Activated CD8-positive, alpha-beta memory T cell treated with anti-CD3 and anti-CD28 coated beads, Interleukin-2, amount 10 ng/mL, durations not matched to agents 7 days and 5 days (primary cell): ENCODE results near the gene PSMD4. TPM values are rescaled to one million over a fixed set of nuclear protein-coding genes. Genes with fewer than 3 reads are reported as not detected.
"Not testable (repeated sequence)": the region's sequence is repeated elsewhere in the genome, so short reads cannot be mapped to it uniquely, and the experiment has no call there.

Experiments
- ATAC-seq: fragments of 150-1000 bp; cut with Tn5 transposase; one replicate; pipeline ENCODE4 v1.10.0; 2021; ENCODE audit warnings: moderate library complexity
- CTCF ChIA-PET: fragments of 350-600 bp; sonication (Branson Sonifier 250); formaldehyde crosslinking; loops from one replicate; lab custom pipeline; 2021; ENCODE audit warnings: antibody characterized with exemption; lab: Charles Lee
- DNase-seq: peaks from one replicate; pipeline ENCODE4 v3.0.0-alpha.2; 2020
- H3K27ac Mint-ChIP-seq: one replicate; pipeline ENCODE4 v1.8.0; 2021; ENCODE audit warnings: mild to moderate bottlenecking, mixed read lengths
- H3K27me3 Mint-ChIP-seq: one replicate; pipeline ENCODE4 v1.8.0; 2021; ENCODE audit warnings: mixed read lengths
- H3K36me3 Mint-ChIP-seq: one replicate; pipeline ENCODE4 v1.8.0; 2021; ENCODE audit warnings: mild to moderate bottlenecking, mixed read lengths
- H3K4me1 Mint-ChIP-seq: one replicate; pipeline ENCODE4 v1.8.0; 2021; ENCODE audit warnings: mixed read lengths
- H3K4me3 Mint-ChIP-seq: one replicate; pipeline ENCODE4 v1.8.0; 2021; ENCODE audit warnings: mild to moderate bottlenecking, moderate library complexity, mixed read lengths
- H3K9me3 Mint-ChIP-seq: one replicate; pipeline ENCODE4 v1.8.0; 2022; ENCODE audit warnings: low read depth, mixed read lengths
- total RNA-seq, 2 experiments: library from RNA; stranded (reverse); gene quantifications; one replicate each; pipeline ENCODE4 v1.2.3, GENCODE V29; 2021

Gene PSMD4
- total RNA-seq = 100 to 1,000 TPM; 187 to 223 TPM

GRCh38 chr1:151254217-151255213, at the start of gene PSMD4:
TSS of gene PSMD4 (plus strand) at chr1:151254734. CDS start at chr1:151254783, 49 bp downstream.
- peak within 1 kb of the TSS; percentile 94 for H3K4me3 Mint-ChIP-seq
- DNase-seq = peak; percentile 97
- peaks cover 32% of the 10 kb centered on the region for H3K4me1 Mint-ChIP-seq
- no peaks in the 10 kb centered on the region for H3K9me3 Mint-ChIP-seq
- peak within 1 kb of the TSS; percentile 92 for H3K27ac Mint-ChIP-seq
- no peaks in the 10 kb centered on the region for H3K27me3 Mint-ChIP-seq
- CTCF ChIA-PET = interaction anchor here (0.5 to 1.4 kb wide), 9 partner anchors 16 to 498 kb away, joined by 3 to 5 read pairs (median 3); partner anchors contain the start of gene VPS72
- peaks cover 23% of the 10 kb centered on the region for H3K36me3 Mint-ChIP-seq
- ATAC-seq = peak; percentile 98

DNA sequence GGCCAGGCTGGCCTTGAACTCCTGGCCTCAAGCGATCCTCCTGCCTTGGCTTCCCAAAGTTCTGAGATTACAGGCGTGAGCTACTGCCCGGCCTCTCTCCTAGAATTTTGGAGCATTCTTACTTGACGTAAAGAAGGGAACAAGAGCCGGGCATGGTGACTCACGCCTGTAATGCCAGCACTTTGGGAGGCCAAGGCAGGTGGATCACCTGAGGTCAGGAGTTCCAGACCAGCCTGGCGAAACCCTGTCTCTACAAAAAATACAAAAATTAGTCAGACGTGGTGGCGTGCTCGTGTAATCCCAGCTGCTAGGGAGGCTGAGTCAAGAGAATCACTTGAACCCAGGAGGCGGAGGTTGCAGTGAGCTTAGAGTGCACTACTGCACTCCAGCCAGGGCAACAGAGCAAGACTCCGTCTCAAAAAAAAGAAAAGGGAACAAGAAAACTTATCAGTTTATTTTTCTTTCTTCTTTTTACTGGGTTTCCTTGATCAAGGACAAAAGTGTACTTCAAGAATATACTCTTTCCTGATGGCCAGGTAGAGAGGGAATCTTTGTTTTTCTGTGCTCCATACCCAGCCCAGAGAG, 49.1 kb upstream of the PSMD4 start:
- H3K4me1 Mint-ChIP-seq = peaks cover 29% of the 10 kb centered on the region
- CTCF ChIA-PET, H3K9me3 Mint-ChIP-seq, H3K4me3 Mint-ChIP-seq, H3K27me3 Mint-ChIP-seq, DNase-seq, ATAC-seq, H3K27ac Mint-ChIP-seq: not testable (repeated sequence)
- peaks cover 39% of the 10 kb centered on the region for H3K36me3 Mint-ChIP-seq

DNA sequence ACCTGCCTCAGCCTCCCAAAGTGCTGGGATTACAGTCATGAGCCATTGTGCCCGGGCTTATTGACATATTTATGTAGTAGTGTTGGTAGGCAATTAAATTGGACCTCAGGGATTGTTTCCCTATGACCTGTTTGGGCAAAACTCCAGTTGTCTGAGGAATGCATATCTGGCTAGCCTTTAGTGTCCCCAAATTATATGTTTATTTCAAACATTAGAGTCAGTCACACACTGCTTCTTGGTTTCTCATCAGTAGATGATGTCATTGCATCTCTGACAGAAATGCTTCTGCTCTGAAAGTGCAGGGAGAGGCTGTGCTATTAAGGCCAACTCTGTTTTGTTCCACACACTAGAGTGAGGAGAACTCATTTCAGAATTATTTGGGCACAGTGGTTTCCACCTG, 43.7 kb upstream of the PSMD4 start:
- Mint-ChIP-seq H3K27me3 (no peaks in the 10 kb centered on the region), H3K27ac (no peak overlapping the region), H3K4me3 (no peak overlapping the region), H3K9me3 (no peaks in the 10 kb centered on the region), H3K4me1 (peaks cover 31% of the 10 kb centered on the region), H3K36me3 (peaks cover 39% of the 10 kb centered on the region)
- CTCF ChIA-PET = no interaction called here
- no peak for ATAC-seq
- no peak for DNase-seq

GRCh38 chr1:151211972-151212705, 42.4 kb upstream of the PSMD4 start:
- no peaks in the 10 kb centered on the region for H3K9me3 Mint-ChIP-seq
- peaks cover 33% of the 10 kb centered on the region for H3K4me1 Mint-ChIP-seq
- no peak for DNase-seq

GRCh38 chr1:151213560-151213959, 41.0 kb upstream of the PSMD4 start:
- Mint-ChIP-seq H3K36me3 (peaks cover 30% of the 10 kb centered on the region), H3K27ac (no peak overlapping the region), H3K4me1 (peaks cover 34% of the 10 kb centered on the region), H3K4me3 (no peak overlapping the region), H3K27me3 (no peaks in the 10 kb centered on the region), H3K9me3 (no peaks in the 10 kb centered on the region)
- ATAC-seq (no peak), DNase-seq (no peak)
- CTCF ChIA-PET = no interaction called here

More at GRCh38 chr1:151211972-151212705, 42.4 kb upstream of the PSMD4 start:
- ATAC-seq = no peak
- CTCF ChIA-PET = interaction anchor here (0.8 to 1.9 kb wide), 2 partner anchors 40 to 112 kb away, joined by 4 to 5 read pairs; no protein-coding TSS in a partner anchor
- H3K27ac Mint-ChIP-seq = peak overlapping the region; percentile 16
- H3K27me3 Mint-ChIP-seq = no peaks in the 10 kb centered on the region
- H3K36me3 Mint-ChIP-seq = peaks cover 34% of the 10 kb centered on the region
- H3K4me3 Mint-ChIP-seq = no peak overlapping the region

DNA sequence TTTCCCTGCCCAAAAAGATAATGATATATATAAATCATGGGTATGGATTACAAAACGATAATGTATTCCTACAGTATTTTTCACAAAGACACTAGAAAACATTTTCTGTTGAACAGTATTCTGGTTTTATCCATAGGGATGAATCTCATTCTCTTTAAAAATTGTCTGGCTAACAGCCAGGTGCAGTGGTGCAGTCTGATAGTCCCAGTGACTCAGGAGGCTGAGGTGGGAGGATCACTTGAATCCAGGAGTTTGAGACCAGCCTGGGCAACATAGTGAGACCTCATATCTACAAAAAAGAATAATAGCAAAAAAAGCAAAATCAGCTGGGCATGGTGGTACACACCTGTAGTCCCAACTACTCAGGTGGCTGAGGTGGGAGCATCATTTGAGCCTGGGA, 32.9 kb upstream of the PSMD4 start:
- H3K4me3 Mint-ChIP-seq = no peak overlapping the region
- DNase-seq (no peak), ATAC-seq (no peak)
- no peak overlapping the region for H3K27ac Mint-ChIP-seq
- H3K4me1 Mint-ChIP-seq = peaks cover 4% of the 10 kb centered on the region
- no peaks in the 10 kb centered on the region for H3K9me3 Mint-ChIP-seq
- H3K27me3 Mint-ChIP-seq = no peaks in the 10 kb centered on the region
- H3K36me3 Mint-ChIP-seq = peaks cover 18% of the 10 kb centered on the region
- CTCF ChIA-PET = interaction anchor here (0.6 kb wide), 1 partner anchor 25 kb away, joined by 4 read pairs; no protein-coding TSS in a partner anchor

DNA sequence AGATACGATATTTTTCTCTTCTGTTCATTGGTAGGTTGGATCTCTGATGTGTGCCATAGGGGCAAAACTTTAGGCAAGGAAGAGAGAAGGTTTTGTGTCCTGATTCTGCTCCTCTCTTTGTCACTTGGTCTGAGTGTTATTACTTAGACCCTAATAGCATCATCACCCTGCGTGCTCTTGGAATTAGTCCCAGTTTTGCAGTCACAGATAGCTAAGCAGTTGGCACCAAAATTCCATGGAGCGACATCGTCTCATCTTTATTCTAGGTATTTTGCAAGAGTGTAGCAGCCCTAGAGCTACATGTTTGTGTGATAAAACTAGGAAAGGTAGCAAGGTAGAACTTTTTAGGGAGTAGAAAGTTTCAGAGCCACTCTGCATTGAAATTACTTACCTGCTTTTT, 32.4 kb upstream of the PSMD4 start:
- H3K4me1 Mint-ChIP-seq = peaks cover 4% of the 10 kb centered on the region
- no peaks in the 10 kb centered on the region for H3K27me3 Mint-ChIP-seq
- ATAC-seq = no peak
- CTCF ChIA-PET = interaction anchor here (0.6 kb wide), 2 partner anchors 14 to 25 kb away, joined by 3 to 4 read pairs; no protein-coding TSS in a partner anchor
- no peak for DNase-seq
- H3K9me3 Mint-ChIP-seq = no peaks in the 10 kb centered on the region
- H3K4me3 Mint-ChIP-seq = no peak overlapping the region
- peaks cover 20% of the 10 kb centered on the region for H3K36me3 Mint-ChIP-seq
- no peak overlapping the region for H3K27ac Mint-ChIP-seq

DNA sequence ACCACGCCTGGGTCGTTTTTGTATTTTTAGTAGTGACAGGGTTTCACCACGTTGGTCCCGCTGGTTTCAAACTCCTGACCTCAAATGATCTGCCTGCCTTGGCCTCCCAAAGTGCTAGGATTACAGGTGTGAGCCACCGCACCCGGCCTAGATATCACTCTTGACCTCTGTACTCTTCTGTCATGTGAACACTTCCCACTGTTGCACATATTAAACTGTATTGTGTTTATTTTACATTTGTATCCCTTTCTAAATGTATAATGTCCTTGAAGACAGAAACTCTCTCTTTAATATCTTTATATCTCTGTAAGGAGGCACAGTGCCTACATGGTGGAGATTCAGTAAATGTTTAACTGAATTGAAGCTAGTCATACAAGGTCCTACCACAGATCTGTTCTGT, 19.3 kb upstream of the PSMD4 start:
- DNase-seq (no peak), ATAC-seq (no peak)
- Mint-ChIP-seq H3K4me1 (peaks cover 7% of the 10 kb centered on the region), H3K27ac (no peak overlapping the region), H3K36me3 (peaks cover 63% of the 10 kb centered on the region), H3K4me3 (no peak overlapping the region), H3K9me3 (no peaks in the 10 kb centered on the region), H3K27me3 (no peaks in the 10 kb centered on the region)
- CTCF ChIA-PET = interaction anchor here (0.8 to 1.4 kb wide), 2 partner anchors 8 to 16 kb away, joined by 4 to 5 read pairs; no protein-coding TSS in a partner anchor

DNA sequence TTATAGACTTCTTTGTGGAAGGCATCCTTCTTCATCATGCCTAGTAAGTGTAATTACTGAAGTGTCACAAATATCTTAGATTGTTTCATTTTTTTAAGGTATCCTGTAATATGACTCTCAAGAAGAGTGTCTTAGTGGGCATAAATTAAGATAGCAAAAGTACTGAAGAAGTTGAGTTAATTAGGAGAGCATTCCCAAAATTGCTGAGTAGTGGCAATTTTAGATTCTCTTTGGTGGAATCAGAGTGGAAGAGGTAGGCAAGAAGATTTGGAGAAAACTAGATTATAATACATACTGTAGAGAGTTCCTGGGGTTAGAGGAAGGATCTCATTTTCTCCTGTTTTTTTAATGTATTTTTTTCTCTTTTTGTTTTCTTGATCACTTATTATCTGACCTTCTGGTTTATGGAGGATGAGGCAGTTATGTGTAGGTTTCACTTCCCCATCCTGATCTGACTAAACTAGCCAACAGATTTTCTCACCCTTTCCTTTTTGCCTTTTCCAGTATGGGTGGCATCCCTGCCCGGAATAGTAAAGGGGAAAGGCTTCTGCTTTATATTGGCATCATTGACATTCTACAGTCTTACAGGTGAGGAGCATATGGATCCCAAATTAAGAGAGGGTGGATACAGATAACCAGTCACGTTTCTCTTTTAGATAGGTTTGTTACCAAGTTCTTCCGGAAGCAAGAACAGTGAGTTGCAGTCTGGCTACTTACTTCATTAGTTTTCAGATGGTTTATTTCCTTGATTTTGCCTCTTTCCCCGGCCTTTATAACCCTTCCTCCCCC, 16.7 kb upstream of the PSMD4 start:
- H3K4me1 Mint-ChIP-seq = peaks cover 7% of the 10 kb centered on the region
- CTCF ChIA-PET = interaction anchor here (1.3 to 1.5 kb wide), 2 partner anchors 14 to 15 kb away, joined by 5 to 10 read pairs; no protein-coding TSS in a partner anchor
- no peak for ATAC-seq
- H3K27ac Mint-ChIP-seq = peak overlapping the region; percentile 12
- peaks cover 67% of the 10 kb centered on the region for H3K36me3 Mint-ChIP-seq
- H3K9me3 Mint-ChIP-seq = no peaks in the 10 kb centered on the region
- DNase-seq = no peak
- no peaks in the 10 kb centered on the region for H3K27me3 Mint-ChIP-seq
- H3K4me3 Mint-ChIP-seq = no peak overlapping the region

- CTCF ChIA-PET = interaction anchor here (1.5 kb wide), 1 partner anchor 14 kb away, joined by 5 read pairs; no protein-coding TSS in a partner anchor
- H3K27ac Mint-ChIP-seq = no peak overlapping the region
- ATAC-seq (no peak), DNase-seq (no peak)
- H3K4me3 Mint-ChIP-seq = no peak overlapping the region
- H3K27me3 Mint-ChIP-seq = no peaks in the 10 kb centered on the region
- peaks cover 7% of the 10 kb centered on the region for H3K4me1 Mint-ChIP-seq
- H3K36me3 Mint-ChIP-seq = peaks cover 68% of the 10 kb centered on the region
- no peaks in the 10 kb centered on the region for H3K9me3 Mint-ChIP-seq
These were observed 16.1 kb upstream of the PSMD4 start for GRCh38 chr1:151238467-151238739.

GRCh38 chr1:151242442-151242841, 12.1 kb upstream of the PSMD4 start:
- Mint-ChIP-seq H3K9me3 (no peaks in the 10 kb centered on the region), H3K4me1 (peaks cover 4% of the 10 kb centered on the region), H3K27ac (peak overlapping the region; percentile 18), H3K4me3 (no peak overlapping the region), H3K36me3 (peaks cover 57% of the 10 kb centered on the region), H3K27me3 (no peaks in the 10 kb centered on the region)
- CTCF ChIA-PET = interaction anchor here (1.5 kb wide), 1 partner anchor 46 kb away, joined by 6 read pairs; no protein-coding TSS in a partner anchor
- no peak for ATAC-seq
- DNase-seq = no peak

DNA sequence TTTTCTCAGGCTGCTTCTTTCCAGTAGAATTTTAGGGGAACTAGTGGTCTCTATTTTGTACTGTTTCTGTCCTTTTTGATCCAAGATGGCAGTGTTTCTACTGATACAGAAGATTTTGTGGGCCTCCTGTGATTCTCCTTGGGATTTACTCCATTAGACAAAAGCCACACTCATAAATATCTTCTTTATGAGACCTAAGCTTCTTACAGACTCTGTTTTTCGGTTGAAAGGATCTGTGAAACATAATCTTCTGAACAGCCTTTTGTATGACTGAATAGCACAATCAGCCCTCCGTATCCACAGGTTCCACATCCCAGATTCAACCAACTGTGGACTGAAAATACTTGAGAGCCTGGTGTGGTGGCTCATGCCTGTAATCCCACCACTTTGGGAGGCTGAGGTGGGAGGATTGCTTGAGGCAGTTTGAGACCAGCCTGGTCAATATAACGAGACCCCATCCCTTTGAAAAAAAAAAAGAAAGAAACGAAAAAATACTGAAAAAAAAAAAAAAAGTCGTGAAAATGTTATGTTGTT, 10.8 kb upstream of the PSMD4 start:
- Mint-ChIP-seq H3K27me3 (no peaks in the 10 kb centered on the region), H3K27ac (no peak overlapping the region), H3K4me1 (no peaks in the 10 kb centered on the region), H3K4me3 (no peak overlapping the region), H3K36me3 (peaks cover 54% of the 10 kb centered on the region), H3K9me3 (no peaks in the 10 kb centered on the region)
- no peak for ATAC-seq
- no peak for DNase-seq
- CTCF ChIA-PET = interaction anchor here (1.5 kb wide), 1 partner anchor 47 kb away, joined by 6 read pairs; no protein-coding TSS in a partner anchor
